Esophagus muscularis mucosa (tissue), 4 donors: Measurements from ENCODE around the gene ZMIZ1.

Source experiments
- EP300 ChIP-seq: sonication (generic); formaldehyde crosslinking; IDR thresholded peaks from one replicate; pipeline ENCODE4 v1.6.1; 2017; ENCODE audit warnings: antibody characterized with exemption
- POLR2A ChIP-seq: fragments of 450-650 bp; IDR thresholded peaks from one replicate; pipeline ENCODE4 v1.6.1; 2017; ENCODE audit warnings: antibody characterized with exemption, moderate library complexity, mild to moderate bottlenecking, low read depth
- POLR2AphosphoS5 ChIP-seq, 2 donors: sonication (generic); formaldehyde crosslinking; IDR thresholded peaks; one replicate each; pipeline ENCODE4 v1.6.1; 2017; ENCODE audit warnings: antibody characterized with exemption in 2 of 2
- TF ChIP-seq, protein P1 (sequence below), 3 experiments: fragments of 200-600 bp in 2 of 3; fragments of 450-650 bp in 1 of 3; sonication (generic) in 2 of 3; IDR thresholded peaks; one replicate each; pipeline ENCODE4 v1.5.1; 2017 to 2019; ENCODE audit warnings: antibody characterized with exemption in 3 of 3, mild to moderate bottlenecking in 2 of 3, moderate library complexity in 1 of 3

DNA sequence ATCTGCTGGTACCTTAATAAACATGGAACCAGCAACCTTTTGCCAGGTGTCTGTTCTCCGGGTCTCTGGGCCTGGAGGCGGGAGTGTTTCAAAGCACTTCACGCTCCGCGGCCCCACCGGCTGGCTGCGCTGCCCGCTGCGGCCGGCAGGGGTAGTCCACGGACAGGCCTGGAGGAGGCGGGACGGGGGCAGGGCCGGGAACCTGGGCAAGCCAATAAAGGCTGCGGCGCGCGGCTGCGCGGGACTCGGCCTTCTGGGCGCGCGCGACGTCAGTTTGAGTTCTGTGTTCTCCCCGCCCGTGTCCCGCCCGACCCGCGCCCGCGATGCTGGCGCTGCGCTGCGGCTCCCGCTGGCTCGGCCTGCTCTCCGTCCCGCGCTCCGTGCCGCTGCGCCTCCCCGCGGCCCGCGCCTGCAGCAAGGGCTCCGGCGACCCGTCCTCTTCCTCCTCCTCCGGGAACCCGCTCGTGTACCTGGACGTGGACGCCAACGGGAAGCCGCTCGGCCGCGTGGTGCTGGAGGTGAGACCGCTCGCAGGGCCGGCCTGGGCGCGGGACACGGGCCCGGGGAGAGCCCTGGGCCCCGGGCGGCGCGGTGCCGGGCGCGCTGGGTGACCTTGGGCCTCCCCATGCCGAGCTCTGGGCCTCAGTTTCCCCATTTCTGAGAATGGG lies 278.6 kb downstream of the ZMIZ1 start, which contains the start of gene PPIF:
- TF ChIP-seq POLR2AphosphoS5 (IDR thresholded peaks at IDR 0.05) (peak; percentile 88 to 91), POLR2A (peak; percentile 90), EP300 (no peak)
- TF ChIP-seq, protein P1, sequence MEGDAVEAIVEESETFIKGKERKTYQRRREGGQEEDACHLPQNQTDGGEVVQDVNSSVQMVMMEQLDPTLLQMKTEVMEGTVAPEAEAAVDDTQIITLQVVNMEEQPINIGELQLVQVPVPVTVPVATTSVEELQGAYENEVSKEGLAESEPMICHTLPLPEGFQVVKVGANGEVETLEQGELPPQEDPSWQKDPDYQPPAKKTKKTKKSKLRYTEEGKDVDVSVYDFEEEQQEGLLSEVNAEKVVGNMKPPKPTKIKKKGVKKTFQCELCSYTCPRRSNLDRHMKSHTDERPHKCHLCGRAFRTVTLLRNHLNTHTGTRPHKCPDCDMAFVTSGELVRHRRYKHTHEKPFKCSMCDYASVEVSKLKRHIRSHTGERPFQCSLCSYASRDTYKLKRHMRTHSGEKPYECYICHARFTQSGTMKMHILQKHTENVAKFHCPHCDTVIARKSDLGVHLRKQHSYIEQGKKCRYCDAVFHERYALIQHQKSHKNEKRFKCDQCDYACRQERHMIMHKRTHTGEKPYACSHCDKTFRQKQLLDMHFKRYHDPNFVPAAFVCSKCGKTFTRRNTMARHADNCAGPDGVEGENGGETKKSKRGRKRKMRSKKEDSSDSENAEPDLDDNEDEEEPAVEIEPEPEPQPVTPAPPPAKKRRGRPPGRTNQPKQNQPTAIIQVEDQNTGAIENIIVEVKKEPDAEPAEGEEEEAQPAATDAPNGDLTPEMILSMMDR (IDR thresholded peaks at IDR 0.05), result peak; percentile 95 to 100 (median 99)
